Peyer's patch (tissue), 4 donors: ENCODE data around the gene ZCCHC14. TPM values are rescaled to one million over a fixed set of nuclear protein-coding genes. Genes with fewer than 3 reads are reported as not detected.
"Not testable (repeated sequence)": the region's sequence is repeated elsewhere in the genome, so short reads cannot be mapped to it uniquely, and the experiment has no call there.

ENCODE experiments used
- DNase-seq, 3 donors: peaks; one replicate each; pipeline ENCODE4 v3.0.0-alpha.2; 2017 to 2019
- H3K27ac ChIP-seq, 4 donors: fragments of 200-600 bp; sonication (generic); one replicate each; pipeline ENCODE4 v1.5.1; 2016 to 2019
- H3K27me3 ChIP-seq, 2 donors: fragments of 200-600 bp; sonication (generic); one replicate each; pipeline ENCODE4 v1.5.1; 2019
- H3K36me3 ChIP-seq, 3 donors: fragments of 200-600 bp; sonication (generic); one replicate each; pipeline ENCODE4 v1.5.1; 2016 to 2019
- H3K4me1 ChIP-seq, 4 donors: fragments of 200-600 bp; sonication (generic); one replicate each; pipeline ENCODE4 v1.5.1; 2016 to 2019
- H3K4me3 ChIP-seq, 4 donors: fragments of 200-600 bp; sonication (generic); 1 replicate in 3 of 4; 2 replicates in 1 of 4; pipeline ENCODE4 v1.5.1; 2016 to 2019; ENCODE audit warnings: mild to moderate bottlenecking in 1 of 4
- H3K9me3 ChIP-seq, 4 donors: fragments of 200-600 bp; sonication (generic); one replicate each; pipeline ENCODE4 v1.5.1; 2016 to 2019; ENCODE audit warnings: mild to moderate bottlenecking in 1 of 4
- POLR2A ChIP-seq, 2 donors: fragments of 450-650 bp; IDR thresholded peaks; one replicate each; pipeline ENCODE4 v1.5.1; 2017; ENCODE audit warnings: antibody characterized with exemption in 2 of 2, mild to moderate bottlenecking in 2 of 2, moderate library complexity in 2 of 2
- total RNA-seq, 4 donors: library from RNA; depleted of rRNA; stranded (reverse); fragments of >200 nt; gene quantifications; one replicate each; pipeline ENCODE4 v1.1.0, GENCODE V29; 2016
- TF ChIP-seq, protein P1 (sequence below), 6 experiments: fragments of 450-650 bp in 4 of 6; fragments of 200-600 bp in 2 of 6; sonication (generic) in 1 of 6; IDR thresholded peaks; one replicate each; pipeline ENCODE4 v1.5.1; 2017 to 2019; ENCODE audit warnings: antibody characterized with exemption in 6 of 6, mild to moderate bottlenecking in 3 of 6, moderate library complexity in 1 of 6

ZCCHC14 gene
- total RNA-seq, 4 donors from 2014 or later = 28.1 to 68.9 (median 55.9) TPM

DNA sequence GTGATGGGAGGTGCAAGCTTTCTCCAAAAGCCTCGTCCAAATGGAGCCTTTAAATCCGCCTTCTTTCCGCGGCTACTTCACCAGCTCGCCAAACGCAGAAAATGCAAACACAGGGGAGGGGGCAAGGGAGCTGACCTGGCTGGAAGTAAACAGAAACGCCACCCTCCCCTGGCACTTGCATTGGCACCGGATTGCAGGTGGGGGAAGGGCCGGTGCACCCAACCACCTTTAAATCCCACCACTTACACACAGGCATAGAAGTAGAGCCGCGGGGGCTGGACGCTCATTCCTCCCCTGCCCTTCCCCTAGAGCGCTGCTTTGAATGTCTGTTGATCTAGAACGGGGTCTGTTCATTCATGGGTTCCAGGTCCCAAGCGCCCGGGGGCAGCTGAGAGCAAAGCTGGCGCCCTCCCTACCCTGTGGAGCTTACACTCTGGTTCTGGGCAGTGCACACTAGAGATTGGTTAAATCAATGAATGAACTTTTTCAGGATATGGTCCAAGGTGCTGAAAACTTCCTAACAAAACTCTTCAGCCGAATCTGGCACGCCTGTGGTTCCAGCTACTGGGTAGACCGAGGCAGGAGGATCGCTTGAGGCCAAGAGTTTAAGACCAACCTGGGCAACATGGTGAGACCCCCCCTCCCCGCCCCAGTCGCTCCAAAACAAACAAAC lies 920 bp upstream of the ZCCHC14 start:
- H3K27ac ChIP-seq = peak overlapping the region in 3 of 4 donors; percentile 2 to 55 (median 29)
- DNase-seq = no peak
- no peaks in the 10 kb centered on the region for H3K9me3 ChIP-seq
- no peaks in the 10 kb centered on the region for H3K27me3 ChIP-seq
- H3K36me3 ChIP-seq = no peaks in the 10 kb centered on the region
- H3K4me3 ChIP-seq = peak overlapping the region; percentile 37 to 81 (median 59)
- H3K4me1 ChIP-seq = peaks cover 5 to 56% (median 11%) of the 10 kb centered on the region in 4 donors
- no peak for TF ChIP-seq POLR2A (IDR thresholded peaks at IDR 0.05)
- TF ChIP-seq, protein P1, sequence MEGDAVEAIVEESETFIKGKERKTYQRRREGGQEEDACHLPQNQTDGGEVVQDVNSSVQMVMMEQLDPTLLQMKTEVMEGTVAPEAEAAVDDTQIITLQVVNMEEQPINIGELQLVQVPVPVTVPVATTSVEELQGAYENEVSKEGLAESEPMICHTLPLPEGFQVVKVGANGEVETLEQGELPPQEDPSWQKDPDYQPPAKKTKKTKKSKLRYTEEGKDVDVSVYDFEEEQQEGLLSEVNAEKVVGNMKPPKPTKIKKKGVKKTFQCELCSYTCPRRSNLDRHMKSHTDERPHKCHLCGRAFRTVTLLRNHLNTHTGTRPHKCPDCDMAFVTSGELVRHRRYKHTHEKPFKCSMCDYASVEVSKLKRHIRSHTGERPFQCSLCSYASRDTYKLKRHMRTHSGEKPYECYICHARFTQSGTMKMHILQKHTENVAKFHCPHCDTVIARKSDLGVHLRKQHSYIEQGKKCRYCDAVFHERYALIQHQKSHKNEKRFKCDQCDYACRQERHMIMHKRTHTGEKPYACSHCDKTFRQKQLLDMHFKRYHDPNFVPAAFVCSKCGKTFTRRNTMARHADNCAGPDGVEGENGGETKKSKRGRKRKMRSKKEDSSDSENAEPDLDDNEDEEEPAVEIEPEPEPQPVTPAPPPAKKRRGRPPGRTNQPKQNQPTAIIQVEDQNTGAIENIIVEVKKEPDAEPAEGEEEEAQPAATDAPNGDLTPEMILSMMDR (IDR thresholded peaks at IDR 0.05) = no peak

DNA sequence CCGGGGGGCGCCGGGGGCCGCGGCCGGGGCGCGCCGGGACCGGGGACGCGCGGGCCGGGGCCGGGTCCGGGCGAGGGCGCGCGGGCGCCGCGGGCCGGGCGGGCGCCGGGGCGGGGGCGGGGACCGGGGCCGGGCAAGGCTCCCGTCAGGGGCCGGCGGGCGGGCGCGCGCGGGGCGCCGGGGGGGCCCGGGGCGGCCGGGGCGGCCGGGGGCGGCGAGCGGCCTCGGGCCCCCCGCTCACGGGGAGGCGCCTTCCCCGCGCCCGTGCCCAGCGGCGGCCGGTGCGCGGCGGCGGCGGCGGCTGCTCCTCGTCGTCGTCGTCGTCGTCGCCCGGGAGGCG lies 563 bp downstream of the ZCCHC14 start:
- Histone ChIP-seq H3K4me1 (peaks cover 5 to 71% (median 11%) of the 10 kb centered on the region in 4 donors), H3K27me3 (no peaks in the 10 kb centered on the region), H3K27ac (peak overlapping the region in 3 of 4 donors; percentile 40 to 93 (median 64)), H3K4me3 (peak overlapping the region; percentile 37 to 81 (median 60)), H3K9me3 (no peaks in the 10 kb centered on the region), H3K36me3 (no peaks in the 10 kb centered on the region)
- TF ChIP-seq, protein P1 (IDR thresholded peaks at IDR 0.05) = no peak
- TF ChIP-seq POLR2A (IDR thresholded peaks at IDR 0.05) = no peak
- DNase-seq = no peak

DNA sequence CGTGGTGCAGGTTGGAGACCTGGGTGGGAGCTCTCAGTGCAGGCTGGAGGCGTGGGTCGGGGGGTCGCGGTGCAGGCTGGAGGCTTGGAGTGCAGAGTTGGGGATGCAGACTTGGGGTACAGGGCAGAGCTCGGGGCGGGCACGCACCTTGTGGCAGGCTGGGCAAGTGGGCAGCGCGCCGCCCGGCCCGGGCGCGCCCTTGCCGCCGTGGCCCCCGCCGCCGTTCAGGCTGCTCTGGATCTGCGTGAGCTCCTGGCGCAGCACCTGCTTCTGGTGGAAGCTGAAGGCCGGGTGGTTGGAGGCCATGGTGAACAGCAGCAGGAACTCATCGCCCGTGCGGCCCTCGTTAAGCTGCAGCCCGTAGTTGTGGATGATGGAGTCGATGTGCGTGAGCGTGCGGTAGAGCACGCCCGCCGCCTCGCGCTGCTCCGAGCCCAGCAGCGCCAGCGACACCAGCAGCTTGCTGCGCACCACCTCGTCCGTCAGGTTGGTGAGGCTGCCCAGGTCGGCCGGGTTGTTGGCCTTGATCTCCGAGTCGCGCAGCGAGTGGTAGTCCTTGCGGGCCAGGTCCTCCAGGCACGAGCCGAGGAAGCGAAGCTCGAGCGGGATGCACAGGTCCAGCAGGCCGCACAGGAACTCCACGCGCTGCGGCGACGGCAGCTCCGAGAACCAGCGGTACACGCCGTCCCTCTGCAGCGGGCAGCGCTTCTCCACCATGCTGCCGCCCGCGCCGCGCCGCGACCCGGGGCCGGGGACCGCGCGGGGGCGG lies 1.1 kb downstream of the ZCCHC14 start:
- no peaks in the 10 kb centered on the region for H3K36me3 ChIP-seq
- TF ChIP-seq POLR2A (IDR thresholded peaks at IDR 0.05) = no peak
- TF ChIP-seq, protein P1 (IDR thresholded peaks at IDR 0.05) = no peak
- no peaks in the 10 kb centered on the region for H3K9me3 ChIP-seq
- no peak for DNase-seq
- H3K27ac ChIP-seq = peak overlapping the region in 3 of 4 donors; percentile 44 to 76 (median 58)
- H3K27me3 ChIP-seq = no peaks in the 10 kb centered on the region
- peaks cover under 1 to 71% (median 7%) of the 10 kb centered on the region in 4 donors for H3K4me1 ChIP-seq
- peak overlapping the region; percentile 31 to 66 (median 45) for H3K4me3 ChIP-seq

DNA sequence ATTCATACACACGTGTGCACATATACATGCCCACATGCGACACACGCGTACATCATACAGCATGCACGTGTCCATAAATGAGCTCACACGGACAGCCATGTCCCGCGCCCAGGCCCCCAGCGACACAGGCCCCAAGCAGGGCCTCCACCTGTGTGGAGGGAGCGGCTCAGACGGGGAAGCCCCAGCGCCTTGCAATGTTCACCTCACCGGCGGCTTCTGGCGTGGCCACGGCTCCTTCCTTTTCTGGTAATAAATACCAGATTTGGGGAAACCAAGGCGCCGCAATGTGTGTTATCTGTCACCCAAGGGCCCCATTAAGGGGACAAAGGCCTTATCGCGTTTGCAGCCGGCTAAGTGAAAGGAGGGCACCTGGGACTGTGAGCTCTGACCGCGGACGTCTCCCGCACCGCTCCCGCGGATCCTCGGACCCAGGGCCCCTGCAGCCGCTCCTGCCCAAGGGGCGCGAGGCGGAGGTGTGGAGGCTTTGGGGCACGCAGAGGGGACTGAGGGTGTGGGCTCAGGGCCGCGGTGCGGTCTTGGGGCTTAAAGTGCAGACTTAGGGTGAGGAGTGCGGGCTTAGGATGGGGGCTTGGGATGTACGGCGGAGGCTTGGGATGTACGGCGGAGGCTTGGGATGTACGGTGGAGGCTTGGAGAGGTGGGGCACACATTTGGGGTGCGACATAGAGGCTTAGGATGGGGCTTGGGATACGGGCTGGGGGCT lies 1.9 kb downstream of the ZCCHC14 start:
- H3K4me1 ChIP-seq = peaks cover under 1 to 71% (median 3%) of the 10 kb centered on the region in 4 donors
- H3K36me3 ChIP-seq, H3K27me3 ChIP-seq, H3K9me3 ChIP-seq: not testable (repeated sequence)
- peak overlapping the region; percentile 27 to 76 (median 51) for H3K27ac ChIP-seq
- H3K4me3 ChIP-seq = peak overlapping the region; percentile 31 to 66 (median 45)
- peak in 2 of 3 donors; percentile 69 to 72 for DNase-seq

DNA sequence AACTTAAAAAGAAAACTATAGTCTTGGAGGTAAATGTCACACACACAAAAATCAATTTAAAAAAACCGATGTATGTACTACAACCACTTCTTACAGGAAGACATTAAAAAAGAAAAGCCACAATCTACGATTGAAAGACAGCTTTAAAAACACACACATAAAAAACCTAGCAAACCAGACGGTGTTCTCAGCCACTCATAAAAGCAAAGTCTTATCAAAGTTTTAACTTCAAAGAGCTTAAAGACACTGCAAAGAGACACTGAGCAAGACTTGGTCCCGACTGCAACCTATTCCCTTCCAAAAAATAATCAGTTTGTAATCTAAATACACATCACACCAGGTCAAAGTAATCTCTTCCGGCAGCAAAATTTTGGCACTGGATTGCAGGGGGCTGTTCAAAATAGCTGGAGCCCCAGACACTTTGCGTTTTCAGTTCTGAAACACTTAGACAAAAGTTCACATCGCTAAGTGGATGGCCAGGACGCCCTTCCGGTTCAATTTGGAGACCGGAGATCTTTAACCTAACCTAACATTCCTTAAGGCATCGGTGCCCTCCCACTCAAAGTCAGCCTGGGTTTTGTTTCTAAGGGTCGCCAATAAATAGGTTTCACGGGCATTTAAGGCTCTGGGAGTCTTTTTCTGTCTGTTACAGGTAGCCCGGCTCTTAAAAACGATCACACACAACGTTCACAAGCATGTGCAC lies 2.6 kb downstream of the ZCCHC14 start:
- H3K4me3 ChIP-seq = peak overlapping the region; percentile 31 to 66 (median 45)
- no peaks in the 10 kb centered on the region for H3K27me3 ChIP-seq
- H3K4me1 ChIP-seq = peaks cover 0 to 73% (median 3%) of the 10 kb centered on the region in 4 donors
- no peak for TF ChIP-seq POLR2A (IDR thresholded peaks at IDR 0.05)
- TF ChIP-seq, protein P1 (IDR thresholded peaks at IDR 0.05) = no peak
- no peak for DNase-seq
- H3K36me3 ChIP-seq = no peaks in the 10 kb centered on the region
- peak overlapping the region; percentile 27 to 76 (median 44) for H3K27ac ChIP-seq
- no peaks in the 10 kb centered on the region for H3K9me3 ChIP-seq
